Endothelial cell of umbilical vein (primary cell): ENCODE data around the gene CNGB1. TPM values are rescaled to one million over a fixed set of nuclear protein-coding genes. Genes with fewer than 3 reads are reported as not detected.

Experiments used
- BruUV-seq: library from RNA; stranded (reverse); fragments of 400-500 nt; replicated peaks from 2 replicates; lab custom pipeline; 2021; lab: Mats Ljungman, UMichigan
- CTCF ChIA-PET: fragments of 300-600, 350-600 bp; sonication (Branson Sonifier 250); formaldehyde crosslinking; loops from one replicate; lab custom pipeline; 2021; ENCODE audit warnings: antibody characterized with exemption, inconsistent platforms; lab: Charles Lee
- POLR2A ChIA-PET: fragments of 300-600, 350-600 bp; sonication (Branson Sonifier 250); formaldehyde crosslinking; loops from one replicate; lab custom pipeline; 2021; ENCODE audit warnings: antibody characterized with exemption, inconsistent platforms; lab: Charles Lee
- DNase-seq: peaks from one replicate; pipeline ENCODE4 v3.0.0-alpha.2; 2011; ENCODE audit warnings: low read depth, low spot score
- FAIRE-seq: peaks from 2 replicates; lab custom pipeline; 2011; peaks lifted over from hg19 to GRCh38; lab: Jason Lieb, UNC
- H2AFZ ChIP-seq: 2 replicates; pipeline ENCODE4 v1.6.0; 2012; ENCODE audit warnings: low read depth, low read length, control low read depth, inconsistent platforms
- H3K27ac ChIP-seq: 2 replicates; pipeline ENCODE4 v1.5.1; 2011; ENCODE audit warnings: low read depth, mild to moderate bottlenecking, control low read depth, low read length, moderate library complexity; ENCODE audit not compliant: insufficient read depth
- H3K27me3 ChIP-seq, 2 experiments: 2 replicates each; pipeline versions ENCODE4 v1.6.0 to v1.6.1; 2011; ENCODE audit warnings: low read length in 2 of 2, mixed read lengths in 1 of 2; ENCODE audit not compliant: control insufficient read depth in 2 of 2, insufficient read depth in 2 of 2
- H3K36me3 ChIP-seq, 2 experiments: 2 replicates in 1 of 2; 3 replicates in 1 of 2; pipeline ENCODE4 v1.5.1; 2011; ENCODE audit warnings: low read length in 2 of 2, mild to moderate bottlenecking in 1 of 2, moderate library complexity in 1 of 2; ENCODE audit not compliant: control insufficient read depth in 2 of 2, insufficient read depth in 2 of 2; ENCODE audit errors: extremely low read depth in 1 of 2
- H3K4me1 ChIP-seq: 3 replicates; pipeline ENCODE4 v1.5.1; 2011; ENCODE audit warnings: mild to moderate bottlenecking, low read length; ENCODE audit not compliant: control insufficient read depth, insufficient read depth; ENCODE audit errors: extremely low read depth
- H3K4me2 ChIP-seq: 2 replicates; pipeline ENCODE4 v1.6.1; 2011; ENCODE audit warnings: low read length, control low read depth, mixed read lengths; ENCODE audit not compliant: insufficient read depth
- H3K4me3 ChIP-seq, 3 experiments: fragments of 200-600 bp in 1 of 3; sonication (generic), shearing (Covaris generic) in 1 of 3; replicated peaks in 1 of 3; 2 replicates each; pipeline ENCODE4 v1.5.1; 2011 to 2016; ENCODE audit warnings: control low read depth in 3 of 3, low read length in 3 of 3, mild to moderate bottlenecking in 2 of 3, inconsistent platforms in 1 of 3, low read depth in 1 of 3, moderate library complexity in 1 of 3; ENCODE audit not compliant: insufficient read depth in 1 of 3
- H3K79me2 ChIP-seq: 2 replicates; pipeline ENCODE4 v1.6.0; 2012; ENCODE audit warnings: low read length, inconsistent platforms; ENCODE audit not compliant: control insufficient read depth, insufficient read depth
- H3K9ac ChIP-seq: replicated peaks from 2 replicates; pipeline ENCODE3; 2011; ENCODE audit warnings: low read length, control low read depth; ENCODE audit not compliant: insufficient read depth; ENCODE audit errors: extremely low read depth
- H3K9me1 ChIP-seq: replicated peaks from 3 replicates; pipeline ENCODE4 v1.6.0; 2011; ENCODE audit warnings: mild to moderate bottlenecking, low read length; ENCODE audit not compliant: control insufficient read depth, insufficient read depth; ENCODE audit errors: extremely low read depth
- H3K9me3 ChIP-seq: replicated peaks from 2 replicates; pipeline ENCODE4 v1.5.1; 2012; ENCODE audit warnings: low read length, inconsistent platforms; ENCODE audit not compliant: control insufficient read depth, insufficient read depth
- H4K20me1 ChIP-seq: replicated peaks from 2 replicates; pipeline ENCODE3; 2011; ENCODE audit warnings: mild to moderate bottlenecking, low read length; ENCODE audit not compliant: control insufficient read depth, insufficient read depth; ENCODE audit errors: extremely low read depth
- EZH2 ChIP-seq: IDR thresholded peaks from 2 replicates; pipeline ENCODE4 v1.6.1; 2012; ENCODE audit warnings: borderline replicate concordance, low read depth, mild to moderate bottlenecking, moderate library complexity, low read length, inconsistent platforms; ENCODE audit not compliant: severe bottlenecking
- FOS ChIP-seq: IDR thresholded peaks from 2 replicates; pipeline ENCODE4 v1.6.1; 2011; ENCODE audit warnings: mild to moderate bottlenecking, low read length, moderate library complexity, borderline replicate concordance; ENCODE audit not compliant: insufficient read depth
- GATA2 ChIP-seq: IDR thresholded peaks from 2 replicates; pipeline ENCODE4 v1.7.0; 2011; ENCODE audit warnings: low read depth, mild to moderate bottlenecking, moderate library complexity, mixed read lengths, low read length; ENCODE audit not compliant: insufficient read length, insufficient read depth
- JUN ChIP-seq: IDR thresholded peaks from 2 replicates; pipeline ENCODE4 v1.6.1; 2011; ENCODE audit warnings: borderline replicate concordance, low read depth; ENCODE audit not compliant: insufficient read length, insufficient read depth
- MYC ChIP-seq: IDR thresholded peaks from one replicate; pipeline ENCODE4 v1.6.1; 2011; ENCODE audit warnings: mild to moderate bottlenecking, low read depth, low read length
- POLR2A ChIP-seq: IDR thresholded peaks from 2 replicates; pipeline ENCODE4 v1.6.1; 2012; ENCODE audit warnings: low read depth, mild to moderate bottlenecking, control low read depth, low read length
- POLR2AphosphoS5 ChIP-seq: IDR thresholded peaks from 2 replicates; pipeline ENCODE4 v1.6.1; 2012; ENCODE audit warnings: low read depth, mild to moderate bottlenecking, control low read depth, low read length, moderate library complexity; ENCODE audit not compliant: insufficient read depth
- dilution Hi-C: fragments of 300-500 bp; cut with MboI; formaldehyde crosslinking; loops from one replicate; pipeline ENCODE4 v1.15.0; 2019; ENCODE audit warnings: low sequenced_read_pairs; ENCODE audit not compliant: extremely low pct_ligation_motif_present
- intact Hi-C: fragments of 100-400 bp; cut with micrococcal nuclease; formaldehyde crosslinking; loops from one replicate; pipeline ENCODE4 v1.10.0; 2022
- polyA plus RNA-seq, 4 experiments: library from polyadenylated mRNA; depleted of rRNA in 3 of 4; stranded (reverse) in 3 of 4; unstranded in 1 of 4; fragments of >200 nt; gene quantifications; 2 replicates each; pipeline versions ENCODE4 v1.2.1 to v1.2.3, GENCODE V29; 2011 to 2012; ENCODE audit warnings: missing spikeins in 1 of 4
- total RNA-seq: library from RNA; stranded (reverse); gene quantifications from 2 replicates; pipeline ENCODE4 v1.2.3, GENCODE V29; 2021
- TF ChIP-seq, protein P1 (sequence below), 2 donors: IDR thresholded peaks; 1 replicate in 1 of 2; 2 replicates in 1 of 2; pipeline ENCODE4 v1.5.1; 2011; ENCODE audit warnings: low read length in 2 of 2, mild to moderate bottlenecking in 2 of 2, moderate library complexity in 2 of 2, control low read depth in 1 of 2, inconsistent platforms in 1 of 2, low read depth in 1 of 2; ENCODE audit not compliant: insufficient read depth in 1 of 2; ENCODE audit errors: extremely low read depth in 1 of 2
- TF ChIP-seq, protein P2 (sequence below): IDR thresholded peaks from 2 replicates; pipeline ENCODE4 v1.6.1; 2011; ENCODE audit not compliant: insufficient read depth, insufficient read length

CNGB1 gene
- total and polyA plus RNA-seq, 2 donors (not counting 3 experiments of a cell fraction or from before 2014, with no cell fraction given): not detected

DNA sequence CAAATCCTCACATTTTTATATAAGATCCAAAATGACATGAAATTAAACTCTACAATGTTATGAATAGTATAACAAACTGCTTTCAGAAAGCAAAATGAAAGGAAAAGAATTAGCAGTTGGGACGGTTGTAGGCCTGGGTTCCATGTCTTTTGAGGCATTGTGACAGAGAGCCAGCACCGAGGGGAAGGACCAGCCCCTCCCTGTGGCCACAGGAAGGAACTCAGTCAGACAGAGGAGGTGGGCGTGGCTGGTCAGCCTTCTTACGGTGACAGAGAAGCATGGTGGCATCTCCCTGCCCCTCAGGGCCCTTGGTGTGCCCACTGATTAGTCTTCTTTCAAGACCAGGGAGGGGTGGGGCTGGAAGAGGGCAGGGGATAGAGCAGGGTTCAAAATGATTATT is 23.9 kb upstream of the CNGB1 start:
- Histone ChIP-seq H4K20me1 (no peaks in the 10 kb centered on the region), H3K4me3 (no peak overlapping the region), H3K9me3 (no peaks in the 10 kb centered on the region), H3K27me3 (no peaks in the 10 kb centered on the region), H3K9me1 (no peaks in the 10 kb centered on the region), H3K36me3 (peaks cover 0 to 16% of the 10 kb centered on the region in 2 experiments), H3K9ac (no peak overlapping the region), H3K4me1 (peaks cover 17% of the 10 kb centered on the region), H3K27ac (no peak overlapping the region), H2AFZ (no peak overlapping the region), H3K79me2 (no peaks in the 10 kb centered on the region), H3K4me2 (no peak overlapping the region)
- BruUV-seq: no TSS peak
- intact Hi-C loops (no loop called here), dilution Hi-C loops (no loop called here)
- ChIA-PET POLR2A (no interaction called here), CTCF (no interaction called here)
- TF ChIP-seq, protein P1, sequence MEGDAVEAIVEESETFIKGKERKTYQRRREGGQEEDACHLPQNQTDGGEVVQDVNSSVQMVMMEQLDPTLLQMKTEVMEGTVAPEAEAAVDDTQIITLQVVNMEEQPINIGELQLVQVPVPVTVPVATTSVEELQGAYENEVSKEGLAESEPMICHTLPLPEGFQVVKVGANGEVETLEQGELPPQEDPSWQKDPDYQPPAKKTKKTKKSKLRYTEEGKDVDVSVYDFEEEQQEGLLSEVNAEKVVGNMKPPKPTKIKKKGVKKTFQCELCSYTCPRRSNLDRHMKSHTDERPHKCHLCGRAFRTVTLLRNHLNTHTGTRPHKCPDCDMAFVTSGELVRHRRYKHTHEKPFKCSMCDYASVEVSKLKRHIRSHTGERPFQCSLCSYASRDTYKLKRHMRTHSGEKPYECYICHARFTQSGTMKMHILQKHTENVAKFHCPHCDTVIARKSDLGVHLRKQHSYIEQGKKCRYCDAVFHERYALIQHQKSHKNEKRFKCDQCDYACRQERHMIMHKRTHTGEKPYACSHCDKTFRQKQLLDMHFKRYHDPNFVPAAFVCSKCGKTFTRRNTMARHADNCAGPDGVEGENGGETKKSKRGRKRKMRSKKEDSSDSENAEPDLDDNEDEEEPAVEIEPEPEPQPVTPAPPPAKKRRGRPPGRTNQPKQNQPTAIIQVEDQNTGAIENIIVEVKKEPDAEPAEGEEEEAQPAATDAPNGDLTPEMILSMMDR (IDR thresholded peaks at IDR 0.05; ENCODE audit: extremely low read depth in 1 of 2, insufficient read depth in 1 of 2, low read depth in 1 of 2, low read length in 2 of 2): peak; percentile 19 to 49
- TF ChIP-seq, protein P2, sequence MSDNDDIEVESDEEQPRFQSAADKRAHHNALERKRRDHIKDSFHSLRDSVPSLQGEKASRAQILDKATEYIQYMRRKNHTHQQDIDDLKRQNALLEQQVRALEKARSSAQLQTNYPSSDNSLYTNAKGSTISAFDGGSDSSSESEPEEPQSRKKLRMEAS: no peak
- FAIRE-seq: peak; percentile 90
- DNase-seq: no peak

DNA sequence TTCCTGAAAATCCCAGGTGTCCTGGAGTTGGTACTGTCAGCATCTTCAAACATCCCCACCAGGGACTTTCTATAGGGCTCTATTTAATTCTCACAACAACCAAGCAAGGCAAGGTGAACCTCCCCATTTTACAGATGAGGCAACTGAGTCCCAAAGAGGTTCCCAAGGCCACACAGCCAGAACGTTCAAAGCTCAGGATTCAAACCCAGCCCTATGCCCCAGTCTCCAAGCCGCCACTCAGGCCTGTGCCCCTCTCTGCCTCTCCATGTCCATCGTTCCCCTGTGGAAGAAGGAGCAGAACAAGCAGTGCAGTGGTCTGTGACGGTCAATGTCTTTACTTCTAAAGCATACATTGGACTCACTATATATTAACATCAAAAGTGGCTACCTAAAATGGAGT is 23.4 kb upstream of the CNGB1 start:
- POLR2A ChIA-PET: no interaction called here
- no peak for FAIRE-seq
- H3K9ac ChIP-seq: no peak overlapping the region

More for the DNA sequence above, 23.4 kb upstream of the CNGB1 start:
- dilution Hi-C loops: no loop called here
- H4K20me1 ChIP-seq: no peaks in the 10 kb centered on the region
- TF ChIP-seq, protein P2: no peak
- TF ChIP-seq EZH2 (no peak), POLR2A (no peak), MYC (no peak), FOS (no peak), GATA2 (no peak), JUN (no peak), POLR2AphosphoS5 (no peak)
- TF ChIP-seq, protein P1 (IDR thresholded peaks at IDR 0.05; ENCODE audit: extremely low read depth in 1 of 2, insufficient read depth in 1 of 2, low read depth in 1 of 2, low read length in 2 of 2): no peak
- H3K79me2 ChIP-seq: no peaks in the 10 kb centered on the region
- no peaks in the 10 kb centered on the region for H3K9me3 ChIP-seq
- CTCF ChIA-PET: no interaction called here
- BruUV-seq: no TSS peak
- no peak overlapping the region for H3K4me3 ChIP-seq
- H3K4me2 ChIP-seq: no peak overlapping the region
- H3K9me1 ChIP-seq: no peaks in the 10 kb centered on the region
- H3K27ac ChIP-seq: no peak overlapping the region
- peaks cover 0 to 16% of the 10 kb centered on the region in 2 experiments for H3K36me3 ChIP-seq
- no peak for DNase-seq
- no peak overlapping the region for H2AFZ ChIP-seq
- intact Hi-C loops: no loop called here
- peaks cover 13% of the 10 kb centered on the region for H3K4me1 ChIP-seq
- H3K27me3 ChIP-seq: no peaks in the 10 kb centered on the region
